ENCODE measurements around the gene COL4A6. TPM values are rescaled to one million over a fixed set of nuclear protein-coding genes. Genes with fewer than 3 reads are reported as not detected.

Gene COL4A6
- total and polyA plus RNA-seq, 10 donors: 0.15 to 4.8 (median 0.84) TPM

DNA sequence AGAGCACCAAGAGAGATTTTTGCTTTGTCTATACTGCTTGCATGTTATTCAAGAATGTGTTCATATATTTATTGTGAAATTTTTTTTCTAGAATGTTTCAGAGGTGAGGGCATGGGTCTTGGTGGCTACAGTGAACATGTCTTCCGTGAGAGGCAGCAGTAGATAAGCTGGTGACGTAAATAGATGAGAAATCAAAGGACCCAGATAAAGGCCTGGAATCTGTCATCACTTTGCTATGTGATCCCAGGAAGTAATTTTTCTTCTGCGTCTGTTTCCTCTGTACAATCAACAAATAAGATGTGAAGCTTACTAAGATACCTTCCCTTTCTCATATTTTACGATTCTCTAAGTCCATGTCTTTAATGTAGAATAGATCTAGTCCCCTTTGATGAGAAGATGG lies 129.1 kb downstream of the COL4A6 start:
- H3K36me3 ChIP-seq: no peaks in the 10 kb centered on the region
- H3K27me3 ChIP-seq (replicated peaks in 1 of 7): peaks cover 0 to 8% (median 0%) of the 10 kb centered on the region in 7 donors
- no peak overlapping the region for H3K4me3 ChIP-seq
- no peaks in the 10 kb centered on the region for H3K9me3 ChIP-seq
- no peaks in the 10 kb centered on the region for H3K4me1 ChIP-seq
- no peak for TF ChIP-seq POLR2AphosphoS5 (IDR thresholded peaks at IDR 0.05)
- no peak for TF ChIP-seq POLR2A (IDR thresholded peaks at IDR 0.05)
- TF ChIP-seq, protein P1, sequence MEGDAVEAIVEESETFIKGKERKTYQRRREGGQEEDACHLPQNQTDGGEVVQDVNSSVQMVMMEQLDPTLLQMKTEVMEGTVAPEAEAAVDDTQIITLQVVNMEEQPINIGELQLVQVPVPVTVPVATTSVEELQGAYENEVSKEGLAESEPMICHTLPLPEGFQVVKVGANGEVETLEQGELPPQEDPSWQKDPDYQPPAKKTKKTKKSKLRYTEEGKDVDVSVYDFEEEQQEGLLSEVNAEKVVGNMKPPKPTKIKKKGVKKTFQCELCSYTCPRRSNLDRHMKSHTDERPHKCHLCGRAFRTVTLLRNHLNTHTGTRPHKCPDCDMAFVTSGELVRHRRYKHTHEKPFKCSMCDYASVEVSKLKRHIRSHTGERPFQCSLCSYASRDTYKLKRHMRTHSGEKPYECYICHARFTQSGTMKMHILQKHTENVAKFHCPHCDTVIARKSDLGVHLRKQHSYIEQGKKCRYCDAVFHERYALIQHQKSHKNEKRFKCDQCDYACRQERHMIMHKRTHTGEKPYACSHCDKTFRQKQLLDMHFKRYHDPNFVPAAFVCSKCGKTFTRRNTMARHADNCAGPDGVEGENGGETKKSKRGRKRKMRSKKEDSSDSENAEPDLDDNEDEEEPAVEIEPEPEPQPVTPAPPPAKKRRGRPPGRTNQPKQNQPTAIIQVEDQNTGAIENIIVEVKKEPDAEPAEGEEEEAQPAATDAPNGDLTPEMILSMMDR (IDR thresholded peaks at IDR 0.05 in 8 of 11, conservative IDR thresholded peaks at IDR 0.05 in 3 of 11): no peak
- DNase-seq: no peak
- H3K27ac ChIP-seq: no peak overlapping the region
- intact Hi-C loops (cut with DNase I; ENCODE audit: low total_unique reads): no loop called here
- 69 to 93% (median 85%) methylated on average over 4 of the region's 4 CpGs for WGBS, 5 donors

DNA sequence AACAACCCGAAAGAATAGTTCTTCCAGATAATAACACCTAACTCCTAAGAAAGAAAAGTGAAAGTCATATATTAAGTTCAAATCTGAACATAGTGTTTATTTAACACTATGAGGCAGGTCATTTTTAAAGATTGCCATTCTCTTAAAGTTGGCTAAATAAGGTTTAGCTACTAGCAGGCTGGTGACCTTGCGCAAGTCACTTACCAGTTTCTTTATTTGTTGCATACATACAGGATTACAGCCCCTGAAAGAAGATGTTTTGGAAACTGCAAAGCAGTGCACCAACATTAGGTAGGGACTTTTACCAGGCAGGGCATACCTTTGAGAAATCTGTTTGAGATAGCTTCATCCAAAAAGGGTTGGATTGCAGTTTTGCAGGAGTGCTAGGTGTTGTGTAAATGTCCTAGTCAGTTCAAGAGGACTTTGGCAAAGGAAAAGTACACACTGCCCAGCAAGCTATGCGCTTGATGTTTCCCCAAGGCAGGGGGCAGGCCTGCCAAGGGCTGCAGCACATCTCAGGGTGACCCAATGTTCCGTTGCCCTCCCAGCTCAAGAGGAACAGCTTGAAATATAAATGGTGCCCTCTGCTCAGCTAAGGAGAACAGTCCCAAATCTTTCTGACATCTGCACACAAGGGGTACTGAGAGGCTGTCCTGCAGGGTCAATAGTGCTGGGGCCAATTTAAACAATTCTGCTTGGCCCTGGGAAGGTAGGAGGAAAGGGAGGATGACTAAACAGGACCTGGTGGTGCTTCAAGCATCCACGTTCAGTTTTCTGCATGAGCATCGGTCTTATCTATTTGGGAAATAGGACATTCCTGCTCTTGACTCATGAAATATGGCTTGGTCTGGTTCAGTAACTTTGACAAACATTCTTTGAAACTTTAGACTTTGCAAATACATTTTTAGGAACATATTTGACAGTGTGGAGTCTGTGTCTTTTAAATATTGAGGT lies 130.8 kb downstream of the COL4A6 start:
- TF ChIP-seq POLR2A (IDR thresholded peaks at IDR 0.05) (no peak), POLR2AphosphoS5 (IDR thresholded peaks at IDR 0.05) (no peak)
- TF ChIP-seq, protein P1 (IDR thresholded peaks at IDR 0.05 in 8 of 11, conservative IDR thresholded peaks at IDR 0.05 in 3 of 11): no peak
- intact Hi-C loops (cut with DNase I; ENCODE audit: low total_unique reads): no loop called here
- H3K27ac ChIP-seq: no peak overlapping the region

DNA sequence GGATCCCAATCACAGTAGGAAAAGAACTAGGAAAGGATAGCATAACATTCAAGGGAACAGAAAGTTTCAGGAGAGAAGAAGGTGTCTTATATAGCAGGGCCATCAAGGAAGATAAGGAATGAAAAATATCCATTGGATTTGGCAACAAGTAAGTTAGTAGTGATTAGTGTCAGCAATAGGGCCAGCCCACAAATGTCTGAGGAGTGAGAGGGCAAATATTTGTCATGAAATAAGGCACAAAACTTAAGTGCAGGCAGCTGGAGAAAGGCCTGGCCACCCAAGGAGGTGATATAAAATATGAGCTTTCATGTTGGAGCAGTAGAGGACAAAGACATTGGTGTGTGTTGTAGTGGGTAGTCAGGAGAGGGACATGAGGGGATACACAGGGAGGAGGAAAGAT lies 132.1 kb downstream of the COL4A6 start:
- intact Hi-C loops (cut with DNase I; ENCODE audit: low total_unique reads): no loop called here
- no peak for DNase-seq
- no peaks in the 10 kb centered on the region for H3K4me1 ChIP-seq
- H3K27ac ChIP-seq: no peak overlapping the region
- no peaks in the 10 kb centered on the region for H3K9me3 ChIP-seq
- TF ChIP-seq POLR2A (IDR thresholded peaks at IDR 0.05) (no peak), POLR2AphosphoS5 (IDR thresholded peaks at IDR 0.05) (no peak)
- TF ChIP-seq, protein P1 (IDR thresholded peaks at IDR 0.05 in 8 of 11, conservative IDR thresholded peaks at IDR 0.05 in 3 of 11): no peak
- peaks cover 0 to 8% (median 0%) of the 10 kb centered on the region in 7 donors for H3K27me3 ChIP-seq (replicated peaks in 1 of 7)
- H3K36me3 ChIP-seq: no peaks in the 10 kb centered on the region
- H3K4me3 ChIP-seq: no peak overlapping the region

More for the DNA sequence above, 130.8 kb downstream of the COL4A6 start:
- no peak overlapping the region for H3K4me3 ChIP-seq
- no peaks in the 10 kb centered on the region for H3K4me1 ChIP-seq
- no peaks in the 10 kb centered on the region for H3K9me3 ChIP-seq
- peaks cover 0 to 14% (median 0%) of the 10 kb centered on the region in 7 donors for H3K27me3 ChIP-seq (replicated peaks in 1 of 7)
- 63 to 89% (median 76%) methylated on average over 6 of the region's 6 CpGs for WGBS, 5 donors
- H3K36me3 ChIP-seq: no peaks in the 10 kb centered on the region
- no peak for DNase-seq

DNA sequence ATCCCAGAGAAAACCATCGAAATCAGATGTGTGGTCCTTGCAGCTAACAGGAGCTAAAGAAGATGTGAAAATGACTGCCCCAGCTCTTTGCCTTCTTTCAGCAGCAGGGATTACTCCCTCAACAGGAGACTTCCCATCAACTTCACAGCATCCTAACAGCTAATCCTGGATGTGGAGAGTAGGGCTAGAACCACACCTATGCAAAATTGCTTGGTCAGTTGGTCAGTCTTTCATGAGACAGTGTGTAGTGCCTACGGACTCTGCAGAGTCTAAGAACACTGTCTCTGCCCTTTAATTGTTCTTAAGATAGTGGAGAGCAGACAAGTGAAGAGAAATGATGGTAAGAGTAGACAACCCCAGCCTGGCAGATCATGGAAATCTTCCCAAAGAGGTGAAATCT lies 133.5 kb downstream of the COL4A6 start:
- Histone ChIP-seq H3K36me3 (no peaks in the 10 kb centered on the region), H3K9me3 (no peaks in the 10 kb centered on the region), H3K4me1 (no peaks in the 10 kb centered on the region), H3K27me3 (replicated peaks in 1 of 7) (peaks cover 0 to 6% (median 0%) of the 10 kb centered on the region in 7 donors), H3K27ac (no peak overlapping the region), H3K4me3 (no peak overlapping the region)
- WGBS, 5 donors: 53 to 86% (median 63%) methylated on average over 2 of the region's 2 CpGs
- intact Hi-C loops (cut with DNase I; ENCODE audit: low total_unique reads): no loop called here
- no peak for DNase-seq
- no peak for TF ChIP-seq POLR2AphosphoS5 (IDR thresholded peaks at IDR 0.05)
- TF ChIP-seq, protein P1 (IDR thresholded peaks at IDR 0.05 in 8 of 11, conservative IDR thresholded peaks at IDR 0.05 in 3 of 11): no peak
- no peak for TF ChIP-seq POLR2A (IDR thresholded peaks at IDR 0.05)
